Embryonic facial prominence (tissue), 1 donor: ENCODE measurements around the gene KCTD1.

Experiments
- DNase-seq: peaks from one replicate; pipeline ENCODE4 v3.0.0-alpha.2; 2016; ENCODE audit errors: extremely low spot score

Gene KCTD1

GRCh38 chr18:26482569-26482968, 65.8 kb downstream of the KCTD1 start:
- DNase-seq: no peak

GRCh38 chr18:26480897-26481795, 67.2 kb downstream of the KCTD1 start:
- no peak for DNase-seq

DNA sequence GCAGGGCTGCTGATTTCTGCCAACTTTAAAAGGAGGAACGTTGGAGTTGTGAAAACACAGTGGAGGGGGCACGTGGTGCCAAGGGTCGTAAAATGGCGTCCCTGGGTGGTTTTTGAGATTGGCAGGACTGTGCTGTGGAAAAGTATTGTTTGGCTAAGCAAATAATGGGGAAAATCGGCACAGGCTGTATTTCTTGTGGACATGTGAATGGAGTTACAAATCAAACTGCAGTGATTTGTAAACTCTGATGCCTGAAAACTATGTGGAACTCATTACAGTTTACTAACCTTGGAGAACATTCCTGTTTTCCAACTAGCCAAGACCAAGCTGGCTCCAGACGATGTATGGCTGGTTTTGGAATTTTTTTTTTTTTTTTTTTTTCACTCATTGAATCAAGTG, 68.7 kb downstream of the KCTD1 start:
- DNase-seq: no peak

- DNase-seq: no peak
These were observed 69.2 kb downstream of the KCTD1 start for GRCh38 chr18:26479065-26479680.

GRCh38 chr18:26477828-26478466, 70.4 kb downstream of the KCTD1 start:
- no peak for DNase-seq

DNA sequence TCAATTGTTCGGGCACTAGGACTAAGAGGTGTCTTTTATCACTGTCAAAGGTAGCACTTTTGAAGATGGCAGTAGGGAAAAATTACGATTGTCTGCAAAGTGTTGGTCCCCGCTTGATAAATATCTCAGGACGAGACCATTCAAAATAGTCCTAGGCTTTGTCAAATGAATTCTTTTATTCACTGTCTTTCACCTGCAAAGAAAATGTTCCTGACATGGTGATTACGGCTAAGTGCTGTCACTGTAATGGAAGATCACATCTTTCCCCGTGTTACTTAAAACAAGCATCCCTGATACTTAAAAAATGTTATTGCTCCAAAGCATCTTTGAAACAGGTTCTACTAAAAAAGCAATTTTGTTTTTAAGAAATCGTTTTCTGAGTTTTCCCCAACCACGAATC, 71.7 kb downstream of the KCTD1 start:
- DNase-seq: no peak

DNA sequence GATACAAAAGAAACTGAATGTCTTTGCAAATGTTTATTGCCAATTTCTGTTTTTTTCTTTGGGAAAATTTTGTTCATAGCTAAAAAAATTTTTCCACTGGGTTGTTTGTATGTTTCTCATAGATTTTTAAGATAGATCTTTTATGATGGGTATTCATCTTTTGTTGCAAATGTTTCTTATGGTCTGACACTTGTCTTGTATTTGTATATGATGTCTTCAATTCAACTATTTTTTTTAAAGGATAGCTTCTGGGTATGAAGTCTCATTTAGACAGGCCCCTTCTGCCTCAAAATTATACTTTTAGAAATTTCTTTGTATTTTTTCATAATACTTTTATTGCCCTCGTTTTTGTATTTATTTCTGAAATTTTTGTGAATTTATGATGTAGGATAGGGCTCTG, 73.8 kb downstream of the KCTD1 start:
- DNase-seq: no peak

DNA sequence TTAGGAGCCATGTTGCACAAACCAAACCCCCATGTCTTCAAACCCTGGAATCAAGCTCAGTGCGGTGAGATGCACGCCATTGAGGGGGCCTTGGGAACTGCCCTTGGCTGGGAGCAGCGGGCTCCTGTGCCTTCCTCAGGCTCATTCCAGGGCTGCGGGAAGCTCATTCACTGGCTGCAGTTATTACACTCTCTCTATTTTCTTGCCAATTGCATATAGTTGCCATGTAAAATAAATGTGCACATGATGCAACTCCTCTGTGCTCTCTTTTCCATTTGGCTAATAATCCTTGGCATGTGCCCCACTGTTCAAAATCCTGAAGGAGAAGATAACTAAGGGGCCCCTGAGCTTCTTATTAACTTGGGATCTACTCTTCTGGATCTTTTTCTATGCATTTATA, 74.7 kb downstream of the KCTD1 start:
- DNase-seq: no peak

DNA sequence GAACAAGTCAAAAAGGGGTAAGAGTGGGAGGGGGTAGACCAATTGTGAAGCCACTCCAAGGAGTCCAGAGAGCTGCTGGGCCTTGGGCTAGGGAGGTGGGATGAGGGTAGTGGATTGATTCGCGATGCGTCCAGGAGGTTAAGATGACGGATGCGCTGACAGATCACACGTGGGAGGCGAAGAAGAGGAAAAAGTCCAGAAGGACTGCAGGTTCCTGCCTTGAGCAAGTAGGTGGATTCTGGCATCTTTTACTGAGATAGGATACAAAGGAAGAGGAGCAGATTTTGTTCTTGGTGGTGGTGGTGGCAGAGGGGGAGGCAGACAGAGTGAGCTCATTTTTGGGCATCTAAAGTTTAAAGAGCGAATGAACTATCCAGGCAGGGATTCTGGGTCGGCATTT, 76.5 kb downstream of the KCTD1 start:
- no peak for DNase-seq

GRCh38 chr18:26471027-26471426, 77.3 kb downstream of the KCTD1 start:
- no peak for DNase-seq

DNA sequence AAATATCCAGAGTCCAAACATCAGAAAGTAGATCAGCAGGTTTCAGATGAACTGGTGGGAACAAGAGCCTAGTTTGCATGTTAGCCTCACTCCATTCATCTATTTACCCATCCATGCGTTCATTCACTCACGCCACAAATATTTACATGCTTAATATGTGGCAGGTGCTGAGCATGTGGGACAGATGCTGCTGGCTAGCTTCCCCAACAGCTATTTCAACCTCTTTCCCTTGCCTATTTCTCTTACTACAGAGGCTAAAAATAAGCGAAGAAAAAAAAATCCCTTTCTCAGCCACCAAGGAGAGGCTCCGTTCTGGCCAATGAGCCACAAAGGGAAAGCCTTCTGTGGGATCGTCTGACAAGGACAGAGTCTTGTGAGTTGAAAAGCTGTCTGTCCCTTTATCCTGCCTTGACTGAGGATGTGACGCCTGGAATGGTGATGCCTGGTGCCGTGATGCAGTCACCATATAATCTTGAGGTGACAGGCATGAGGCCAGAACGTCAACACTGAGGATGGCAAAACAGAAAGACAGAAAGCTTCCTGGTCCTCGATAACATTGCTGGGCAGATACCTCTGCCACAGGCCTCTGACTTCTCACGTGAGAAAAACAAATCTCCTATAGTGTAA, 78.2 kb downstream of the KCTD1 start:
- DNase-seq: no peak

DNA sequence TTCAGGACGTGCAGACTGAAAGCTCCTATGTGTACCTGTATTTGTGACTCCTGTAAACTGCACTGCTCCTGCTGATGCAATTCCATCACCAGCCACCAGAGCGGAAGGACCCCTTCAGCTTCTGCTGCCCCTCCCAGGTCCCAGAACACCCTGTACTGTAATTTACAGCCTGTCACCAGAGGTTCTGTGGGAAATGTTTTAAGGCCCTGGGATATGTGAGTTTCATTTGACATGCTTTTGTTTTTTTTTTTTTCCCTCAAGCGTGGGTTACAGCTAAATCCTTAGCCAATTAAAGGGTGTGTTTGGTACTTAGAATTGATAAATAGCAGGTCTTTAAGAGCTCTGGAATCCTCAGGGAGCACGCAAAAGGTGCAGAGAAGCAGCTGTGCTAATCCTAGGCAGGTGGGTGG, 79.4 kb downstream of the KCTD1 start:
- DNase-seq: no peak

GRCh38 chr18:26466026-26466425, 82.3 kb downstream of the KCTD1 start:
- no peak for DNase-seq

DNA sequence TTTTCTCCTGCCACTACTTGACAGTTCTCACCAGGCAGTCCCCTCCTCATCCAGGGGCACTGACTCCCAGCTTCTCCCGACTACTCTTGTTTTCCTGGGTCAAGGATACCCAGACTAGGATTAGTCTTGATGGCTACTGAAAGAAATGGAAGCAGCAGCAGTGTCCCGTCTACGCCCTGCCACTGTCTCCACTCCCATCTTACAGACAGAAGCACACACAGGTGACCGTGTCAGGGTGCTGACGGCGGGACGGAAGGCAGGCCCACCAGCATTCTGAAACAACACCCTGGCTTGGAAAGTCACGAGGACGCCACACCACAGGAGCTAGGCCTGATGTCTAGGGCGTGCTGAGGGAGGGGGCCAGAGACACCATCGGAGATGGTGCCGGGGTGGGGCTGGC, 82.9 kb downstream of the KCTD1 start:
- no peak for DNase-seq

GRCh38 chr18:26464128-26465011, 84.0 kb downstream of the KCTD1 start:
- DNase-seq: no peak

GRCh38 chr18:26462355-26462754, 86.0 kb downstream of the KCTD1 start:
- DNase-seq: no peak

GRCh38 chr18:26461405-26461804, 86.9 kb downstream of the KCTD1 start:
- no peak for DNase-seq

GRCh38 chr18:26460449-26461091, 87.8 kb downstream of the KCTD1 start:
- DNase-seq: no peak

DNA sequence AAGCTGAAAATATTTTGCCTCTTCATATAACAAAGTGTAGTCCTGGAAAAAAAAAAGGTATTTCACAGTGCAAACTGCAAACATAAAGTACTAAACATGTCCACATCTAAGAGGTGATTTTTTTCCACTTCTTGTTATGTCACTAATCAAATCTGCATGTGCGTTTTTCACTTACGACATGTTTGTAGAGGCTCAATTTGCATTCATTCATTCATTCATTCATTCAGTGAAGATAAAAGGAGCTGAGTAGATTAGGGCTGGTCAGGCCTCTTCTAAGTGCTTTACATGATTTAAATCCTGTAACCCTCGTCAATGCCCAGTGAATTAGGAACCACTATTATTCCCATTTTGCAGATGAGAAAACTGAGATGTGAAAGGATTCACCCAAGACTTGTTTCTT, 88.5 kb downstream of the KCTD1 start:
- DNase-seq: no peak

GRCh38 chr18:26459340-26459739, 89.0 kb downstream of the KCTD1 start:
- DNase-seq: no peak
